IgD-negative memory B cell (primary cell): ENCODE results near the gene DUS2. TPM values are rescaled to one million over a fixed set of nuclear protein-coding genes. Genes with fewer than 3 reads are reported as not detected.
"Not testable (repeated sequence)": the region's sequence is repeated elsewhere in the genome, so short reads cannot be mapped to it uniquely, and the experiment has no call there.

ENCODE experiments used
- H3K27ac Mint-ChIP-seq, 3 donors: one replicate each; pipeline ENCODE4 v1.8.0; 2020 to 2022; ENCODE audit warnings: mild to moderate bottlenecking in 3 of 3, mixed read lengths in 3 of 3, moderate library complexity in 1 of 3
- H3K27me3 Mint-ChIP-seq: one replicate; pipeline ENCODE4 v1.8.0; 2021; ENCODE audit warnings: mixed read lengths
- H3K36me3 Mint-ChIP-seq: one replicate; pipeline ENCODE4 v1.8.0; 2020; ENCODE audit warnings: mild to moderate bottlenecking, mixed read lengths
- H3K4me1 Mint-ChIP-seq, 3 donors: one replicate each; pipeline ENCODE4 v1.8.0; 2020 to 2022; ENCODE audit warnings: mixed read lengths in 3 of 3, mild to moderate bottlenecking in 1 of 3
- H3K4me3 Mint-ChIP-seq, 4 donors: one replicate each; pipeline ENCODE4 v1.8.0; 2020 to 2022; ENCODE audit warnings: mild to moderate bottlenecking in 4 of 4, mixed read lengths in 4 of 4, moderate library complexity in 3 of 4
- H3K9me3 Mint-ChIP-seq, 3 donors: one replicate each; pipeline ENCODE4 v1.8.0; 2020 to 2021; ENCODE audit warnings: mixed read lengths in 3 of 3, mild to moderate bottlenecking in 1 of 3
- polyA plus RNA-seq: library from polyadenylated mRNA; unstranded; fragments of 300-500 nt; fragmentation: Illumina TruSeq; gene quantifications from one replicate; pipeline ENCODE4 v1.2.3, GENCODE V29; 2021

The DUS2 gene
- polyA plus RNA-seq, 1 donor from 2014 or later = 68.3 TPM

DNA sequence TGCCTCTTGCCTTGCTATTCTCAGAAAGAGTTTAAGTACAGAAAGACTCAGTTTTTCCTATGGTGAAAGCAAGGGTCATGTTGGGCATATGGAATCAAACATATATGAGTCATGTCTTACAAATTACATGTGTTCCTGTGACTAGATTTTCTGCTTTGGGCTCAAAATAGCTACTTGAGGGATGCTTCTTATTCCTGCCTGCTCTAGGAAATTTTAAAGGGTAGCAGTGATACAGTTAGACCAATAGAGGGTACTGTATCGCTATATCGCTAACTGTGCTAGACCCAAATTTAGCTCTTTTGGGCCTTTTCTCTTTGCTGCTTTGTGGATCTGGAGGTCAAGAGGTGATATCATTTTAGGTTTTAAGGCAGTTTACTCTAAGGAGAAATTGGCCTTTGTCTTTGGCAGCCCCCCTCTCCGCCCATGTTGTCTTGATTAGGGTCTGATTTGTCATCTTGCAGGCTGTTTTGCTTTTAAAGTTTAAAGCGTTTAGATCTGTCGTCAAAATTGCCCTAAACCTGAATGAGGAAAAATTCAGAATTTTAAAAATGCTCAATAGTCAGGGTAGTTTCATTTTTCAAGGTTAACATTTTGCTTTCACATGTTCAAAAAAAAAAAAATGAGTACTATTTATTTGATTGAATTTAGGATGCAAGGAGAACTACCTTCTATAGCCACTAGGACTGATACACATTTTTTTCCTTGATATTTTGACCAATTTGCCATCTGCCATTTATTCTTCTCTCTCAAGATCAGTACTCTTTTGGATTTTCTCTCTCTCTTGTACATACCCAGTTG, 70.9 kb downstream of the DUS2 start:
- H3K27me3 Mint-ChIP-seq = no peaks in the 10 kb centered on the region
- peak overlapping the region in 2 of 3 donors; percentile 35 to 62 for H3K27ac Mint-ChIP-seq
- peaks cover 56 to 60% (median 57%) of the 10 kb centered on the region in 3 donors for H3K4me1 Mint-ChIP-seq
- no peak overlapping the region for H3K4me3 Mint-ChIP-seq
- H3K36me3 Mint-ChIP-seq = peaks cover 2% of the 10 kb centered on the region
- H3K9me3 Mint-ChIP-seq = no peaks in the 10 kb centered on the region

GRCh38 chr16:68094614-68094934, 71.5 kb downstream of the DUS2 start:
- Mint-ChIP-seq H3K9me3 (no peaks in the 10 kb centered on the region), H3K4me1 (peaks cover 51 to 56% (median 54%) of the 10 kb centered on the region in 3 donors), H3K27me3 (no peaks in the 10 kb centered on the region), H3K4me3 (peak overlapping the region in 1 of 4 donors; percentile 80), H3K27ac (peak overlapping the region in 1 of 3 donors; percentile 62), H3K36me3 (peaks cover 2% of the 10 kb centered on the region)

DNA sequence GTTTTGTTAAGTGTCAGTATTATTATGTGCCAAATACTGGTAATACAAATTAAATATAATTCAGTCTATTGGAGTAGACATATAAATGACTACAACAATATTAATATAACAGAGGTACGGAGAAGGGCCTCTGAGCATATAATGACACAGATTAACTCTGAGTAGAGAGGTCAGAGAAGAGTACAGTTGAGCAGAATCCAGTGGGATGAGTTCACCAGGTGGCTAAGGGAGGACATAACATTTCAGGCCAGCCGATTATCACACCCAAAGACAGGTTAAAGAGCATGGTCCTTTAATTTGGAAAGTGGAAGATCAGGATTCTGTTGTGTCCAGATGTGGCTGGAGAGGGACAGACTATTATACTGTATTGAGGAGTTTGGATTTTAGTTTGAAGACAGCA, 73.4 kb downstream of the DUS2 start:
- H3K27me3 Mint-ChIP-seq = no peaks in the 10 kb centered on the region
- no peaks in the 10 kb centered on the region for H3K9me3 Mint-ChIP-seq
- peak overlapping the region in 1 of 3 donors; percentile 13 for H3K27ac Mint-ChIP-seq
- no peak overlapping the region for H3K4me3 Mint-ChIP-seq
- H3K36me3 Mint-ChIP-seq = peaks cover 7% of the 10 kb centered on the region
- peaks cover 41 to 45% (median 44%) of the 10 kb centered on the region in 3 donors for H3K4me1 Mint-ChIP-seq

GRCh38 chr16:68097088-68097487, 74.0 kb downstream of the DUS2 start:
- Mint-ChIP-seq H3K27me3 (no peaks in the 10 kb centered on the region), H3K9me3 (no peaks in the 10 kb centered on the region), H3K36me3 (peaks cover 7% of the 10 kb centered on the region), H3K4me1 (peaks cover 36 to 44% (median 43%) of the 10 kb centered on the region in 3 donors), H3K4me3 (no peak overlapping the region), H3K27ac (peak overlapping the region in 1 of 3 donors; percentile 13)

GRCh38 chr16:68097895-68098294, 74.8 kb downstream of the DUS2 start:
- Mint-ChIP-seq H3K27ac (no peak overlapping the region), H3K4me1 (peaks cover 40 to 47% (median 46%) of the 10 kb centered on the region in 3 donors), H3K9me3 (peaks cover 0 to 3% (median 3%) of the 10 kb centered on the region in 3 donors), H3K4me3 (no peak overlapping the region), H3K27me3 (no peaks in the 10 kb centered on the region), H3K36me3 (peaks cover 10% of the 10 kb centered on the region)

GRCh38 chr16:68100488-68100887, 77.4 kb downstream of the DUS2 start:
- H3K9me3 Mint-ChIP-seq = peaks cover 0 to 5% (median 3%) of the 10 kb centered on the region in 3 donors
- H3K36me3 Mint-ChIP-seq = peaks cover 14% of the 10 kb centered on the region
- no peak overlapping the region for H3K27ac Mint-ChIP-seq
- H3K4me3 Mint-ChIP-seq = no peak overlapping the region
- H3K27me3 Mint-ChIP-seq = no peaks in the 10 kb centered on the region
- peaks cover 37 to 45% (median 41%) of the 10 kb centered on the region in 3 donors for H3K4me1 Mint-ChIP-seq

DNA sequence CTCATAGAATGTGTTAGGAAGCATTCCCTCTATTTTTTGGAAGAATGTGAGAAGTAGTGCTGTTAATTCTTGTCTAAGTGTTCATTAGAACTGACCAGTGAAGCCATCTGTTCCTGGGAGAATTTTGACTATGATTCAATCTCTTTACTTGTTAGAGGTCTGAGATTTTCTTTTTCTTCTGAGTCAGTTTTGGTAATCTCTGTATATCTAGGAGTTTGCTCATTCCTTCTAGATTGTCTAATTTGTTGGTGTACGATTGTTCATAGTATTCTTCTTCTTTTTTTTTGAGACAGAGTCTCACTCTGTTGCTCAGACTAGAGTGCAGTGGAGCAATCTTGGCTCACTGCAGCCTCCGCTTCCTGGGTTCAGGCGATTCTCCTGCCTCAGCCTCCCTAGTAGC, 82.5 kb downstream of the DUS2 start:
- Mint-ChIP-seq H3K4me1 (peaks cover 45 to 56% (median 50%) of the 10 kb centered on the region in 3 donors), H3K27me3 (no peaks in the 10 kb centered on the region), H3K27ac (peak overlapping the region in 1 of 3 donors; percentile 18), H3K36me3 (peaks cover 16% of the 10 kb centered on the region), H3K9me3 (peaks cover 8 to 10% (median 9%) of the 10 kb centered on the region in 3 donors), H3K4me3 (peak overlapping the region in 1 of 4 donors; percentile 81)

GRCh38 chr16:68107230-68107928, 84.3 kb downstream of the DUS2 start:
- Mint-ChIP-seq H3K36me3 (peaks cover 16% of the 10 kb centered on the region), H3K4me3 (peak overlapping the region in 1 of 4 donors; percentile 23), H3K9me3 (peaks cover 7 to 18% (median 11%) of the 10 kb centered on the region in 3 donors), H3K4me1 (peaks cover 40 to 58% (median 50%) of the 10 kb centered on the region in 3 donors)
- H3K27me3 Mint-ChIP-seq, H3K27ac Mint-ChIP-seq: not testable (repeated sequence)

- Mint-ChIP-seq H3K4me1 (peaks cover 38 to 53% (median 46%) of the 10 kb centered on the region in 3 donors), H3K9me3 (peaks cover 6 to 18% (median 10%) of the 10 kb centered on the region in 3 donors)
Observed at GRCh38 chr16:68109156-68109555, 86.1 kb downstream of the DUS2 start.

GRCh38 chr16:68110611-68111010, 87.5 kb downstream of the DUS2 start:
- peaks cover 35 to 50% (median 44%) of the 10 kb centered on the region in 3 donors for H3K4me1 Mint-ChIP-seq
- H3K4me3 Mint-ChIP-seq = not testable (repeated sequence)

More at GRCh38 chr16:68109156-68109555, 86.1 kb downstream of the DUS2 start:
- Mint-ChIP-seq H3K36me3 (peaks cover 19% of the 10 kb centered on the region), H3K4me3 (peak overlapping the region in 1 of 4 donors; percentile 63)
- H3K27me3 Mint-ChIP-seq, H3K27ac Mint-ChIP-seq: not testable (repeated sequence)

DNA sequence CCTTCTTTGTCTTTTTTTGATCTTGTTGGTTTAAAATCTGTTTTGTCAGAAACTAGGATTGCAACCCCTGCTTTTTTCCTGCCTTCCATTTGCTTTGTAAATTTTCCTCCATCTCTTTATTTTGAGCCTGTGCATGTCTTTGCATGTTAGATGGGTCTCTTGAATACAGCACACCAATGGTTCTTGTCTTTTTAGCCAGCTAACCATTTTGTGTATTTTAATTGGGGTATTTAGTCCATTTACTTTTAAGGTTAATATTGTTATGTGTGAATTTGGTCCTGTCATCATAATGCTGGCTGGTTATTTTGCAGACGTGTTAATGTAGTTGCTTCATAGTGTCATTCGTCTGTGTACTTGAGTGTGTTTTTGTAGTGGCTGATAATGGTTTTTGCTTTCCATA, 88.3 kb downstream of the DUS2 start:
- H3K27me3 Mint-ChIP-seq = no peaks in the 10 kb centered on the region
- no peak overlapping the region for H3K27ac Mint-ChIP-seq
- H3K4me3 Mint-ChIP-seq = peak overlapping the region in 1 of 4 donors; percentile 72
- peaks cover 35 to 57% (median 48%) of the 10 kb centered on the region in 3 donors for H3K4me1 Mint-ChIP-seq
- peaks cover 14% of the 10 kb centered on the region for H3K36me3 Mint-ChIP-seq
- peaks cover 4 to 18% (median 10%) of the 10 kb centered on the region in 3 donors for H3K9me3 Mint-ChIP-seq

More at GRCh38 chr16:68110611-68111010, 87.5 kb downstream of the DUS2 start:
- H3K27me3 Mint-ChIP-seq = not testable (repeated sequence)
- Mint-ChIP-seq H3K36me3 (peaks cover 14% of the 10 kb centered on the region), H3K9me3 (peaks cover 4 to 18% (median 10%) of the 10 kb centered on the region in 3 donors), H3K27ac (peak overlapping the region in 1 of 3 donors; percentile 46)

DNA sequence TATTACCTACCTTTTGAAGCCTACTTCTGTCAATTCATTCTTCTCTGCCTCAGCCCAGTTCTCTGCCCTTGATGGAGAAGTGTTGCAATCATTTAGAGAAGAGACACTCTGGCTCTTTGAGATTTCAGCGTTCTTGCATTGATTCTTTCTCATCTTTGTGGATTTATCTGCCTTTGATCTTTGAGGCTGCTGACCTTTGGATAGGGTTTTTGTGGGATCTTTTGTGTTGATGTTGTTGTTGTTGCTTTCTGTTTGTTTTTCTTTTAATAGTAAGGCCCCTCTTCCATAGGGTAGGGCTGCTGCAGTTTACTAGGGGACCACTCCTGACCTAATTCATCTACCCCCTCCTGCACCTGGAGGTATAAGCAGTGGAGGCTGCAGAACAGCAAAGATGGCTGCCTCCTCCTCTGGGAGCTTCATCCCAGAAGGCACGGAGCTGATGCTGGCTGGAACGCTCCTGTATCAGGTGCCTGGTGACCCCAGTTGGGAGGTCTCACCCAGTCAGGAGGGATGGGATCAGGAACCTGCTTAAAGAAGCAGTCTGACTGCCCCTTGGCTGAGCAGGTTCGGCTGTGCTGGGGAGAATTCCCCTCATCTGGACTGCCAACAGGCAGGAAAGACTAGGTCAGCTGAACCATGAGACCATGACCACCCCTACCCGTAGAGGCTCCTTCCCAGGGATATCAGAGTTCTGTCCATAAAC, 90.1 kb downstream of the DUS2 start:
- H3K27me3 Mint-ChIP-seq = no peaks in the 10 kb centered on the region
- peaks cover 28 to 58% (median 43%) of the 10 kb centered on the region in 3 donors for H3K4me1 Mint-ChIP-seq
- peaks cover 14% of the 10 kb centered on the region for H3K36me3 Mint-ChIP-seq
- peaks cover 4 to 18% (median 10%) of the 10 kb centered on the region in 3 donors for H3K9me3 Mint-ChIP-seq
- H3K4me3 Mint-ChIP-seq = no peak overlapping the region
- H3K27ac Mint-ChIP-seq = peak overlapping the region in 2 of 3 donors; percentile 6 to 27

GRCh38 chr16:68113765-68114240, 90.7 kb downstream of the DUS2 start:
- Mint-ChIP-seq H3K36me3 (peaks cover 14% of the 10 kb centered on the region), H3K27me3 (no peaks in the 10 kb centered on the region), H3K4me1 (peaks cover 29 to 56% (median 43%) of the 10 kb centered on the region in 3 donors), H3K27ac (peak overlapping the region in 1 of 3 donors; percentile 16), H3K4me3 (no peak overlapping the region), H3K9me3 (peaks cover 2 to 18% (median 10%) of the 10 kb centered on the region in 3 donors)

DNA sequence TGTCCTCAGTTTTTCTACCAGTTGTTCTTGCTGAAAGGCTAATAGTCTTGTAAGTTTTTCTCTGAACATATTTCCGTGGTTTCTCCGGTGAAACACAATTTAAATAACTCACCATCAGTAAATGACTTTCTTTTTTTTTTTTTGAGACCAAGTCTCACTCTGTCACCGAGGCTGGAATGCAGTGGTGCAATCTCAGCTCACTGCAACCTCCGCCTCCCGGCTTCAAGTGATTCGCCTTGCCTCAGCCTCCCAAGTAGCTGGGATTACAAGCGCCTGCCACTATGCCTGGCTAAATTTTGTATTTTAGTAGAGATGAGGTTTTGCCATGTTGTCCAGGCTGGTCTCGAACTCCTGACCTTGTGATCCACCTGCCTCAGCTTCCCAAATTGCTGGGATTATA, 91.9 kb downstream of the DUS2 start:
- not testable (repeated sequence) for H3K4me3 Mint-ChIP-seq, H3K27me3 Mint-ChIP-seq, H3K27ac Mint-ChIP-seq
- H3K36me3 Mint-ChIP-seq = peaks cover 12% of the 10 kb centered on the region
- peaks cover 0 to 11% (median 5%) of the 10 kb centered on the region in 3 donors for H3K9me3 Mint-ChIP-seq
- H3K4me1 Mint-ChIP-seq = peaks cover 37 to 57% (median 50%) of the 10 kb centered on the region in 3 donors
